GM20431 (cell line): ENCODE results near the gene RP9.

ENCODE experiments used
- in situ Hi-C: fragments of 300-500 bp; cut with MseI, MboI; formaldehyde crosslinking; loops from one replicate; pipeline ENCODE4 v1.15.0; 2020; ENCODE audit warnings: low sequenced_read_pairs; ENCODE audit not compliant: unreplicated experiment

The RP9 gene

DNA sequence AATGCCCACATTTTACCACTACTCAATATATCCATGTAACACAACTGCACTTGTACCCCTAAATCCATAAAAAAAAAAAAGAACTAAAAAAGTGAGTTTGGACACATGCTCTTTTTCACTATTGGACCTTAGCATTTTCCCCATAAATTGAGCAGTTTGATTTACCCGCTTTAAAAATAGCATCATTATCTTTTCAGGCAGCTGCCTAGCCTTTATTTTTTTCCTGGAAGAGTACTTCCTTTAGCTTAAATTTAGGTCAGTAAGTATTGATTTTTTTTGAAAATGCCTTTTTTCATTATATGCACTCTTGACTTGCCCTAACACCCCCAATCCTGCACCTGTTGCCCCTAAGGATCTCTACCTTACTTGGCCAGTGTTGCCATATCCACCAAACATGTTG lies 41.3 kb downstream of the RP9 start:
- in situ Hi-C loops = no loop called here

DNA sequence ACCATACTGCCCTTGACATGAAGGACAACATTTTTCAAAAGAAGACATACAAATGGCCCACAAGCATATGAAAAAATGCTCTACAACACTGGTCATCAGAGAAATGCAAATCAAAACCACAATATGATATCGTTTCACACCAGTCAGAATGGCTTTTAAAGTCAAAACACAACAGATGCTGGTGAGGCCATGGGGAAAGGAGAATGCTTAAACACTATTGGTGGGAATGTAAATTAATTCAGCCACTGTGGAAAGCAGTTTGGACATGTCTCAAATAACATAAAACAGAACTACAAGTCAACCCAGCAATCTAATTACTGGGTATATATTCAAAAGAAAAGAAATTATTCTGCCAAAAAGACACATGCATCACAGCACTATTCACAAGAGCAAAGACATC lies 42.4 kb downstream of the RP9 start:
- in situ Hi-C loops = no loop called here

DNA sequence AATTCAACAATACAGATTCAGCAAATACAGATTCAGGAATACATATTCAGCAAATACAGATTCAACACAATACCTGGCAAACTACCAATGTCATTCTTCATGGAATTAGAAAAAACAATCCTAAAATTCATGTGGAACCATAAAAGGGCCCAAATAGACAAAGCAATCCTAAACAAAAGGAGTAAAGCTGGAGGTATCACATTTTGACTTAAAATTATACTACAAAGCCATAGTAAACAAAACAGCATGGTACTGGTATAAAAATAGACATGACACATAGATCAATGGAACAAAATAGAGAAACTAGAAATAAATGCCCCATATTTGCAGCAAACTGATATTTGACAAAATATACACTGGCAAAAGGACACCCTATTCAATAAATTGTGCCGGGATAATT lies 43.2 kb downstream of the RP9 start:
- in situ Hi-C loops = no loop called here

DNA sequence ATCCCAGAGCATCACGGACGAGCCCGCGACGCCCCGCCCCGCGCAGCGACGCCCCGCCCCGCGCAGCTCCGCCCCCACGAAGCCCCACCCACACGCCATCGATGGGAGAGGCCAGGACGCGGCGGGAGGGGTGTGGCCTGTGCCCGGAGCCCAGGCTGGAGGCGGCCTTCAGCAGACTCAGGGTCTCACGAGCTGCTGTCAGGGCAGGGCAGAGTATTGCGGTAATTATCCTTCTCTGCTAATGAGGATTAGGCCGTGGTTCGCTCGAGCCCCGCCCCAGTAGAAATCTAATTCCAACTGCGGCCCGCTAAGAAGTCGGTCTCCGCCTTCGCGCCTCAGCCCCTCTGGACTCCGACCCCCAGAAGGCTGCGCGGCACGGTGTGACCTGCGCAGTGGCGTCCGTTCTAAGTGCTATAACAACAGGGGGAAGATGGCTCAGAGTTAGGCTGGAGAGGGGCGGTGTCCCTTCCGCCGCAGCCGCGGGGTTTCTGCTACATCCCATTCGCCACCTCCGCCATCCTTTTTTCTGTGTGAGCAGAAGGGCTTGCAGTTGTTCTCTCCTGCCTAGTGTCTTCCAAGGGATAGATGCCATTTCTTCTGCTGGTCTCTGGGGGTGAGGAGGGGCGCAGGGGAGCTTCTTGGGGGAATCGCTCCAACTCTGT lies 46.3 kb downstream of the RP9 start:
- in situ Hi-C loops = no loop called here

DNA sequence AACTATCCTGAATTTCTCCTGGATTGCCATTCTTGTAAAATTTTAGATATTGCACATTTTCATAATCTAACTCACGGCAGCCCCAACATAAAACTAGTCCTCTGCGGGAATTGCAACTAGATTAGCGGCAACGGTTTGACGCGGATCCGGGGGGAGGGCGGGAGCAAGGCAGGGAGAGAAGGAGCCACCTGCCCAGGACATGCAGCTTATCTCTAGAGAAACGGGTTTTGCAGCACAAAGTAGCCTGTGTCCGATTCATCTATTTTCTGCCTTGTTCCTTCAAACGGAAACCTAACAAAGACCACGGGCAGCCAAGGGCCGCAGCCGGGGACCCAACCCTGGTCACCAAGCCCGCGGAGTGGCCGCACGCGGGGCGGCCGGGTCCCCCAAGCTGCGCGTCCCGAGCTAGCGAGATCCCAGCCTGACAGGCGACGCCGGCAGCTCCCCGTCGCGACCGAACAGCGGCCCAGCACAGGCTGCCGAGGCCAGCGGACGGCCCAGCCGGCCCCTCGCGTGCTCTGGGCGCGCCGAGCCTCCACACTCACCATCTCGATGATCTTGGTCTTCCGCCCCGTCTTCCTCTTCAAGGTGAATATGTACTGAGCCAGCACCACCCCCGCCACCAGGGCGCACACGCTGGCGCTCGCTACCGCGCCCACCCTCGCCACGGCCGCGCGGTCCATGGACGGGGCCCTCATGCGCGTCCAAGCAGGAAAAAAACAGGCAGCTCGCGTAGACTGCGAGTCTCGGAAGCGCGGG lies 47.0 kb downstream of the RP9 start, which contains the start of gene NT5C3A:
TSS of gene NT5C3A (minus strand) at position 754 of the 759 bp plus-strand sequence. CDS start at position 683, 71 bp downstream.
- in situ Hi-C loops = no loop called here

DNA sequence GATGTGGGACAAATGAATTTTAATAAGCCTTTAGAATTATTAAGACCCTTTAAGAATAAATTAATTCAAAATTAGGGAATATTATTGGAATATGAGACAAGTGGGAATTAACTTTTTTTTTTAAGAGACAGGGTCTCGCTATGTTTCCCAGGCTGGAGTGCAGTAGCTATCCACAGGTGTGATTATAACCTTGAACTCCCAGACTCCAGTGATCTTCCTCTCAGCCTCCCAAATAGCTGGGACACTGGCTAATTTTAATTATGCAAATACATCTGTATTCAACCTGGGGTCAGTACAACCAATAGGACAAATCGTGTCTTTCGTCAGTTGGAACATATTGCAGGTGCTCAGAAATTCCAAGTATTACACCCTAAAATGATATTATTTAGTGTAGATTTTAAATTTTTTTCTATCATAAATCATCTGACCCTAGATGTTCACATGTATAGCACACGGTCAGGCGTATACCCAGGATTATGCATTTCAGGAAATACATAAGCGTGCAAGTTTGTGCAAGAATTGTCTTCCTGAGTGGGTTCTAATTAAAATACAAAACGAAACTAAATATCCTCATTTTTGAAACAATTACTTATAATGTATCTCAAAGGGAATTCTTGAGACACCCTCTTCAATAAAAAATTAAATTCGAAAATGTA lies 47.8 kb downstream of the RP9 start:
- in situ Hi-C loops = no loop called here

DNA sequence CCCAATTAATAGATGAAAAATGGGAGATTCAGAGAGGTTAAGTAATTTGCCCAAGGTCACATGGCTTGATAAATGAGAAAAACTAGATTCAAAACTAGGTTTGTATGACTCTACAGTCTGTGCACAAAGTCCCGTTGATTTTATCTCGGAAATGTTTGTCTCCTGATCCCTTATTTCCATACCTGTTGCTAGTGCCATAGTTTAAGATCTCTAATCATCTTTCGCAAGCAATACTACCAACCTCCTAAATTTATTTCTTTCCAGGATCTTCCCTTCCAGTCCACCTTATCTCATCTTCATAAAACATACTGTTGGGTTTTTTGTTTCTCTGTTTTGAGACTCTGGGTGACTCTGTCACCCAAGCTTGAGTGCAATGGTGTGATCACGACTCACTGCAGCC lies 49.6 kb downstream of the RP9 start:
- in situ Hi-C loops = no loop called here

DNA sequence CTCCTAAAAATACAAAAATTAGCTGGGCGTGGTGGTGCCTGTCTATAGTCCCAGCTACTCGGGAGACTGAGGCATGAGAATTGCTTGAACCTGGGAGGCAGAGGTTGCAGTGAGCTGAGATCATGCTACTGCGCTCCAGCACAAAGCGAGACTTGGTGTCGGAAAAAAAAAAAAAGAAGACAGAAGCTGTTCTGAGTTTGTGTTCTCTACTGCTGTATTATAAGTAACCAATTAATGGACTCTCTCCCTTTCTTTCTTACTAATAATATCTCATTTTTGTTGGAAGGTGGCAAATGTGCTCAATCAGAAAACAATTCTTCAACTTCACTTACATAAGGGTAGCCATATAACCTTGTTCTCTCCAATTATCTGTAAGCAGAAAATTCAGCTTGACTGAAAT lies 54.0 kb downstream of the RP9 start:
- in situ Hi-C loops = no loop called here

DNA sequence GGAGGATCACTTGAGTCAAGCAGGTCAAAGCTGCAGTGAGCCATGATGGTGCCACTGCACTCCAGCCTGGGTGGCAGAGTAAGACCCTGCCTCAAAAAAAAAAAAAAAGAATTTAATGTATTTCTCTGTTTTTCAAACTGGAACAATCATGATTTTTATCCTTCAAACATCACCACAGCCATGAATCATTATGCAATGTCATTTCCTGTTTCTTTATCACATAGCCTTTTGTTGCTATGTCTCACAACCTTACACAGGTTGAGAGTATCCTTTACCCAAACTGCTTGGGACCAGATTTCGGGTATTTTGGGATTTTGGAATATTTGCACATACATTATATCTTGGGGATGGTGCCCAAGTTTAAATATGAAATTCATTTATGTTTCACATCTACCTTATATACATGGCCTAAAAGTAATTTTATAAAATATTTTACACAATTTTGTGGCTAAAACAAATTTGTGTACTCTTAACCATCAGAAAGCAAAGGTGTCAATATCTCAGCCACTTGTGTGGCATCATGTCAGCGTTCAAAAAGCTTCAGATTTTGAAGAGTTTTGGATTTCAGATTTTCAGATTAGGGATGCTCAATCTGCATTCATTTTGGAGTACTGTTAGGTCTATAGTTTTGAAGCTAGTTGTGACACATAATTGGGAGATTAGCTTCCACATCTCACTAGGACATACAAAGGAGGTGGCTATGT lies 54.8 kb downstream of the RP9 start:
- in situ Hi-C loops = no loop called here

DNA sequence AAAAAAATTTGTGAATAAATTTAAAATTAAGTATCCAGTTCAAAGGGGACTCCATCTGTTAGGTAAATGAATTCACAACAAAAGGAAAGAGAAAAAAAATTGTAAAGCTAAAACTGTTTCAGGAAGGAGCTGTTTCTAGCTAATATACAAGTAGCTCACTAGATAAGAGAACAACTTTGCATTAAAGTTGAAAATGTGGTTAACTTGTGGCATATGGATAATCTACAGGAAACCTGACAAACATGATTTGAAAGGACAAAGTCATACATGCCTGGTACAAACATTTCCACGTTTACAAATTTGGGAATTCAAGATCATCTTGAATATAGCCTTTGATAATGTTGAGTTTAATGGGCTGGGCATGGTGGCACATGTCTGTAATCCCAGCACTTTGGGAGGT lies 55.5 kb downstream of the RP9 start:
- in situ Hi-C loops = no loop called here

DNA sequence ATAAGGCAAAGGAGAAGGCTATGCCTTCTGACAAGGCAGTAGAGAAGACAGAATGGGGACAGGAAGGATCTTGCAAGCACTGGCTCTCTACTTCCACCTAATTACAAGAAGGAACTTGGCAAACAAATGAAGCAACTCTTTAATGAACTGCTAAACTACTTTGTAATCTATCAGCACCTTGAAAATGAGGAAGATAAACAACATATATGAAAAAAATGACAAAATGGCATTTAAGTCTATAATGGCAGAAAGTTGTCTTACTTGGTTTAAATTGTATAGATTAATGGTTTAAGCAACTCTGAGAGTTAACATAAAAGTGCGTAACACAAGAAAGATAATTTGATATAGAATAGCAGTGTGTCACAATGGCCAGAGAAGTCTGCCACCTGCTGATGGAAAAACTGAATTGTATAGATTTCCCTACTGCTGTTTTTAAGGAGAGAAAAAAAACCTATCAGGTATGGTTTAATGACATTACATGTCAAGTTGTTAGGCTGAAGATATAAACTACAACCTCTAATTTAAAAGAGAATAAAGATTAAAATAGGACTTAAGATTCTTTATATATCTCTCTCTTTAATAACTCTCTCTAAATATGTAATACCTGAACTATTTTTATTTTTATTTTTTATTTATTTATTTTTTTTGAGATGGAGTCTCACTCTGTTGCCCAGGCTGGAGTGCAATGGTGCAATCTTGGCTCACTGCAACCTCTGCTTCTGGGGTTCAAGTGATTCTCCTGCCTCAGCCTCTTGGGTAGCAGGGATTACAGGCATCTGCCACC lies 58.5 kb downstream of the RP9 start:
- in situ Hi-C loops = no loop called here

DNA sequence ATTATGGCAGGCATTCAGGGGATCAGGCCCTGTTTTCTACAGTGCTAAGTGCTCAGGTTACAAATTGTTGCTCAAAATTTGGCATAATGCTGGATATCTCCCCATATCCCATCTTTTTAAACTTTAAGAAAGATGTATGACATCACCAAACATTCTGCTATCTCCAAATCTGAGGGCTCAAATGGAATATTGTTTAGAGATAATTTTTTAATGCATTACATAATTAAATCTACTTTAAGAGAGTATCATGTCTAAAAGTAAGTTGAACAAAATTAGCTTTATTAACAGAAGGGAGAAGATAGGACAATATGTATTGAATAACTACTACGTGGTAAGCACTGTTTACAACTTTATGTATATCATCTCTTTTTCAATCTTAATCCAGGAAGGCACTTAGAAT lies 60.5 kb downstream of the RP9 start:
- in situ Hi-C loops = no loop called here

DNA sequence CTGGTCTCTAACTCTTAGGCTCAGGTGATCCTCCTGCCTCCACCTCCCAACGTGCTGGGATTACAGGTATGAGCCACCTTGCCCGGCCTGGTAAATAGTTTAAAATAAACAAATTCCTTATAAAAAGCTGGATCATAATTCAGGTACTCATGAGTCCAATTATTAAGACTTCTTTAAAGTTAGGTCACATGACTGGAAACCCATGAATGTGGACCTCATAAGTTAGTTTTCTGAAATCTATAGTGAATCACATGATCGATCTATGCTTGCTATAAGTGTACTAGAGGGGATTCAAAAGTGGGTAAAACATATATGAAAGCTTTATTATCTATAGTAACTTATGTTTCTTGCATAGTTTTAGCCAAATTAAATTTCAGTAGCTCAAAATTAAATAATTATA lies 60.9 kb downstream of the RP9 start:
- in situ Hi-C loops = no loop called here

DNA sequence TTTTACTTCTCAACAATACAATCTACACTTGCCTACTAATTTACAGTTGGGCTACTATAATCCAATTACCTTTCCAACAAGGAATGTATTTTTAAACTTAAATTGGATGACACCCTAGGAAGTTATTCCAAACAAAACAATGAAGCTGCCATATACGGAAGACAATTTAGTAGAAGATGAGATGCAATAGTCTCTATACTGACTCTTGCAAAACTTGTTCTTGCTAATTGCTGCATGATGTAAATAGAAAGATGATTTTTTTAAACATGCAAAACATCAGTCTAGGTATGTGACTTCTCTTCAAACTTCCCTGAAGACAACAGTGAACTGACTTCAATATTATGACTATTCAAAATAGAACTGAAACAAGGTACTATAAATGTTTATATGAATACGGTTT lies 64.2 kb downstream of the RP9 start:
- in situ Hi-C loops = no loop called here
